Measurements from ENCODE around the gene RNF166.

The RNF166 gene

DNA sequence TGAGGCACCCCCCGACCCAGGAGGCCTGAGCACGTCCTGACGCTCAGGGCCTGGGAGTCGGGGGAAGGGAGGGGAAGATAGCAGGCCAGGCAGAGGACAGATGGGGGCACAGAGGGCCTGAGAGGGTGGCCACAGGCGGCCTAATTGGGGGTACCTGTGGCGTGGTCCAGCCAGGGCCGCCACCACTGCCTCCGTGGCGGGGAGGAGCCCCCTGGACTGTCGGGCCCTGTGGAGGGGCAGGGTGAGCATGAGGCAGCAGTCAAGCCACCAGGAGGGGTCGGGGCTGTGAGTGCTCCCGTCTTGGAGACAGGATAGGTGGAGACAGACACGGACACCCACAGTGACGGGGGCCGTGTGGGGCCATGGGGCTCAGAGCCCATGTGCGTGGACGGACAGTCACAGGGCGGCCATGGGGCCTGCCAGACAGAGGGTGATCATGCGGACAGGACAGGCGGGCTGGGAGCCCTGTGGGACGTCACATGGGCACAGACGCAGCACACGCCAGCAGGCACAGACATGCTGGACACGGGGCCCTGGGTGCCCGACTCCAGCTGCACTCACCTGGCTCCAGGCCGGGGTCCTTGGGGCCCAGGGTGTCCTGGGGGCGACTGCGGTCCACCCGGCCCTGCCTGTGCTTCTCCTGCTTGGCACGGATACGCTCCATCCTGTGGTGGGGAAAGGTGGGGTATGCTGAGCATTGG, 18.8 kb upstream of the RNF166 start:
- DNase-seq (ENCODE audit: low read depth in 1 of 2, low spot score in 1 of 2), result no peak

DNA sequence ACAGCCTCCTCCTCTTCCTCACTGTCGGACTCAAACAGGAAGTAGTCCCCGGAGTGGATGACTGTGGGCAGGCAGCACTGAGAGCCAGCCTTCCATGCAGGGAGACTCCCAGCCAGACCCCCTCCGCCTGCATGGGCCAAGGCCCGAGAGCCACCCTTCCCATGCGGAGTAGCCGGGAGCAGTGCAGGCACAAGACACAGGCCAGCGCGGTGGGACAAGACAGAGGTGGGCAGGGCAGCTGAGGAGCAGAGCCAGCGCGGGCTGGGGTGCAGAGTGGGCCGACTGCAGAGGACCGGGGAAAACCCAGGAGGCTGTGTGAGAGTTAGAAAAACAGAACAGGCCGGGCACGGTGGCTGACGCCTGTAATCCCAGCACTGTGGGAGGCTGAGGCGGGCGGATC, 17.7 kb upstream of the RNF166 start:
- no peak for DNase-seq (ENCODE audit: low read depth in 1 of 2, low spot score in 1 of 2)

DNA sequence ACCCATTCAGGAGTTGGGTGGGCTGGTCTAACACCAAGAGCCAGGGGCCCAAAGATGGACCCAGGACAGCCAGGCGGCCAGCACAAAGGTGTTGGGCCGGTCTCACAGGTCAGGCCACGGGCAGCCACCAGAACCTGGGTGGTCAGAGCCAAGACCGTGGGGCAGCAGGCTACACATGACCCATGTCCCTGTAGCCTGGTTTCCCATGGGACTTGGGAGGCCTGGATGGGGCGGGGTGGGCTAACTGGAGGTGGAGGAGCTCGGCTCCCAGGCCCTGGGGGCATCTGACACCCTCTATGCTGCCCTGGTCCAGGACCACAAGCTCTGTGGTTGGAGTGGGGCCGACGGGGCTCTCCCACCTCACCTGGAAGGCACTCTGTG, 17.3 kb upstream of the RNF166 start:
- no peak for DNase-seq (ENCODE audit: low read depth in 1 of 2, low spot score in 1 of 2)

DNA sequence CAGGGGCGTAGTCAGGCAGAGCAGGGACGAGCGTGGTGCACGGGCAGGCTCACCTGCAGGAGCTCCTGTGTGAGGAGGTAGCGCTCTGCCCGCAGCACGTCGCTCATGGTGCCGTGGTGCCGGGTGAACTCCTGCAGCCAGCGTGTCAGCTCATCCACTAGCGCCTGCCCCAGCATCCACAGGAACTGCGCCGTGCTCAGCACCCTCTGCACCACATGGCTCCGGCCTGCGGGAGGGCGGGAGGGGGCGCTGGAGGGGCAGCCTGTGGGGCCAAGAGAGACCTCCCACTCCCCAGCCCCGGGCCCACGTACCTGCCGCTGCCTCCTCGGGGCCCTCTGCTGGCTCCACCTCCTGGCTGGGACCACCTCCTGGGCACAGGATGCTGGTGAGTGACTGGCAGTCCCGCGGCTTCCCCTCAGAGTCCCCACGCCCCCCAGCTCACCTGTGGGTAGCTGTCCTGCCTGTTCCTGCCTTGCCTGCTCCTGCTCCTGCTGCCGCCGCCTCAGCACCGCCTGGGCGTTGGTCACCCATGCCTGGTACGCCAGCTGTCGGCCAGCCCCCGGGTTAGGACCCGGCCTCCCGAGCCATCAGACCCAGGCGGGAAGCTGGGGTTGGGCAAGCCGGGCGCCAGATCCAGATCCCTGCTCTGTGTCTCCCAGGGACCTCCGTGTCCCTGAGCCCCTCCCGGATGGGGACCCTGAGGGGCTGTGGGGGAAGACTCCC, 16.7 kb upstream of the RNF166 start:
- no peak for DNase-seq (ENCODE audit: low read depth in 1 of 2, low spot score in 1 of 2)

DNA sequence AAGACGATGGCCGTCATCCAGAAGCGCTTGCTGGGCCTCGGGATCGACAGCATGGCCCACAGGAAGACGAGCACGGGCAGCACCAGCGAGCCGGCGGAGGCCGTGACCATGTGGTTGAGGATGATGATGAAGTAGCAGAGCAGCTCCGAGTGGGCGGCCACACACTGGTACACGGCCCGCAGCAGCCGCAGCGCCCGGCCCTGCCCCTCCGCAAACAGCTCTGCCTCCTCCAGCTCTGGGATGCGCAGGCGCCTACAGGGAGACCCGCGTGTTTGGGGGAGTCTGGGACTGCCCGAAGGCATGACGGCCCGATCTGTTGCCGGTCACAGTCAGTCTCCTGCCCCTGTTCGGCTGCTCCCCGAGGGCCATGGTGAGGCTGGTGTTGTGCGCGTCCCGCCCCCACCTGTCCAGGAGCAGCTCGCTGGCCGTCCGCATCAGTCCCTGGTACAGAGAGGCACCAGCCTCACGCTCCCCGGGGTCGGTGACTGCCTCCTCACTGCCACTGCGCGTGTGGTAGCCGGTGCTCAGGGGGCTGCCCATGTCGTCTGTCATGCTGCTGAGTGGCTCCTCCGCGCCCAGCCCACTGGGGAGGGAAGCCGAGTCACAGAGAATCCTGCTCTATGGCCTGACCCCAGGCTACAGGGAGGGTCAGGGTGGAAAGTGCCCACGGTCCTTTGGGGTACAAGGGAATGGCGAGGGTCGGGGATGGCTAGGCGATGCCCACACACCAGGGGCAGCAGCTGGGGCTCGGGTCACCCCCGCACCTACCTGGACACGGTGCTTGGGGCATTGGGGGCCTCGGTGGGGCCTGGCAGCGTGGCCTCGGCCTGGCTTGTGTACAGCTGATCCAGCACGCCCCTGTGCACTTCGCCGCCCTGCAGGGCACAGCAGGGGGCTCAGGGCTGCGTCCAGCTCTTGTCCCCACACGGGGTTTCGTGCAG, 15.9 kb upstream of the RNF166 start:
- DNase-seq (ENCODE audit: low read depth in 1 of 2, low spot score in 1 of 2), result no peak

DNA sequence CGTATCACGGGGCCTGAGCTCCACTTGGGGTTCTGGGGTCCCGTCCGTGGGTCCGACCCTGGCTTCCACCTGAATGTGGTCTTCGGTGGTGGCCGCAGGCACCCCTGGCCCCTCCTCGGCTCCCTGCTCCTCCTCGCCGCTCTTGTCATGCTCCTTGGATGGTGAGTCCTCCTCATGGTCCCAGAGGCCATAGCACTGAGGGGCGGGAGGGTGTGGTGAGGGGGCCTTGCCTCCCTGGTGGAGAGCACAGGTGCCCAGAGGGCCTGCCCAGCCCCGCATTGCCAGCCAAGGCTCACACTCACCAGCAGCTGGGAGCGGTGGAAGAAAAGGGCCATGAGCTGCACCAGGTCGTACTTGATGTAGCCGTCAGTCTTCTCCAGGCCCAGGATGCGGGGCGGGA, 15.0 kb upstream of the RNF166 start:
- DNase-seq (ENCODE audit: low read depth in 1 of 2, low spot score in 1 of 2), result no peak

DNA sequence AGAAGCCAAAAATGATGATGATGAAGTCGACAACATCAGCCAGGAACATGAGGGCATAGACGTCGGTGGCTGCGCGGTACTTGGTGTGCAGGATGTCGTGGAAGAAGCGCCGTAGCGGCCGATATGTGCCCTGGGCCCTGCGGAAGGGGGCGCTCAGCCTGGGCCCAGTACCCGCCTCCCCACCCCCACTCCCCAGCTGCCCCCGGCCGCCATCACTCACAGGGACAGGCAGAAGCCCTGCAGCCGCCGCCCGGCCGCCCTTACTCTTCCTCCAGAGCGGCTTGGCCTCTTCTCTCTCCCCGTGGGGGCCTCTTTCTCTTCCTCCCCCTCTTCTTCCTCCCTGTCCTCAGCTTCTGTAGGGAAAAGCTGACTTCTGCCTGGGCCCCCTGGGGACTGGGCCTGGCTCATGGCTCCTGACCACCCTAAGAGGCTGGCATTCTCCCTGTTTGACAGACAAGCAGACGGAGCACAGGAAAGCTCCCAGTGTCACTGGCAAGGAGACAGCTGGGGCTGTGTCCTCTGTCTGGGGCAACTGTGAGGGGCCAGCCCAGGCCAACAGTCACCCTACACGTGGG, 14.3 kb upstream of the RNF166 start:
- no peak for DNase-seq (ENCODE audit: low read depth in 1 of 2, low spot score in 1 of 2)

DNA sequence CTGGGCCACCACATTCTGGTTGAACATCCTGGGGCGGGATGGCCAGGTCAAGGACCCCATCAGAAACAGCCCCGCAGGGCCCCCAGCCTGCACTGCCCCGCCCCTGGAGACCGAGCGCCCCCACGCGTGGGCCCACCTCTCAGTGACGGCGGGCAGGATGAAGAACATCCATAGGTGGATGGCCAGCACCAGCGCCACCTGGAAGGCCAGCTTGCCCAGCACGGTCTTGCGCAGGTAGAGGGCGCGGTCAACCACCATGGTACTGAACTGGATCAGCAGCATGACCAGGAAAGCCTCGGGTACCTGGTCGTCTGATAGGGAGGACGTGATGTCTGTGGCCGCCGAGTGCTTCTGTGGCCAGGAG, 13.7 kb upstream of the RNF166 start:
- no peak for DNase-seq (ENCODE audit: low read depth in 1 of 2, low spot score in 1 of 2)

DNA sequence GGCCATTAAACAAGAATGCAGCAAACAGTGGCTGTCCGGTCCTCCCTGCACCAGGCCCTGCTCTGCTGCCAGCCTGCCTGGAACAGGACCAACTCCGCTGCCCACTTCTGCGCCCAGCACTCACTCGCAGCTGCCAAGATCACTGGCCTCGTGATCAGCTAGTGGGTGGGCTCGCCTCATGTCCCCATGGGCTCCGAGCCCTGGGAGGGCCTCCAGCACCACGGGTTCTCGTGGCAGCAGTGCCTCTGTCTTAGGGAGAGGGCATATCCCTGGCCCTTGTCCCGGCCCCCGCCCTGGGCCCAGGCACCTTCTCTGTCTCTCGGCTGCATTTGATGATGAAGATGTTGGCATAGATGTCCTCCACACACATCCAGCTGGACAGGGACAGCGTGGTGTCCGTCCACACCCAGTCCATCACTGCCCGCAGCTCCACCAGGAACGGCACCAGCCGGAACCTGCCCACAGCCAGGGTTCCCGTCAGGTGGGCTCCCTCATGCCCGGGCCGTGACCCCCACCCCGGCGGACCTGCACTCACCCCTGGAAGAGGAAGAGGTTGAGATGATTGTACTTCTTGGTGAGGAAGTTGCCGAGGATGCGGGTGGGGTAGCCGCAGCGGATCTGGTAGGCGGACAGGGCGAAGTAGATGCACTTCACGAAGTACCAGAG, 13.2 kb upstream of the RNF166 start:
- DNase-seq (ENCODE audit: low read depth in 1 of 2, low spot score in 1 of 2), result no peak

DNA sequence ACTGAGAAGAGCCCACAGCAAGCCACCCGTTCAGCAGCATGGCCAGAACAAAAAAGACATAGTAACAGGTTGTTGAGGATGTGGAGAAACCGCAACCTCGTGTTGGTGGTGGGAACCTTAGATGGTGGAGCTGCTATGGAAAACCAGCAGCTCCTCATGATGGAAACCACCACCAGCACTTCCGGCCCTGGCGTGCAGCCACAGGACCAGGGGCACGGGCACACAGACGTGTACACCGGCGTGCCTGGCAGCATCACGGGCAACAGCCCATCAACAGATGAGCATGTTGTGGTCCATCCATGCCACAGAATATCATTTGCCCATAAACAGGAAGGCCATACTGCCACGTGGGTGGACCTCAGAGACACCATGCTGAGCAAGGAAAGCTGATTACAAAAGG, 12.0 kb upstream of the RNF166 start:
- DNase-seq (ENCODE audit: low read depth in 1 of 2, low spot score in 1 of 2), result no peak

DNA sequence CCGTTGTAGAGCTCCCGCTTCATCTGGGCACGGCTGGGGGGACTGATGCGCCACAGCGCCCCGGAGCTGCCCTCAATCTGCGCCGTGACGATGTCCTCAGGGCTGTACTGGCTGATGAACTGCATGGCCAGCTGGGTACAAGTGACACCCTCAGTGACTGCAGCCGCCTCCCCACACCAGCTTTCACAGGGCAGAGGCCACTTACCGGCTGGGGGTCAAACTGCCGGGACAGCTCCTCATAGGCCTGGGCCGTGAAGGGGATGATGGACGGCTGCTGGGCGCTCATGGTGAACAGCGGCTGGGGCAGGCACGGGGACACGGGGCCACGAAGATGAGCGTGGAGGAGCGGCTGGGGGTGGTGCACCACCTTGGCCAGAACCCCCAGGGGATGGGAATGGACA, 10.4 kb upstream of the RNF166 start:
- DNase-seq (ENCODE audit: low read depth in 1 of 2, low spot score in 1 of 2), result no peak

DNA sequence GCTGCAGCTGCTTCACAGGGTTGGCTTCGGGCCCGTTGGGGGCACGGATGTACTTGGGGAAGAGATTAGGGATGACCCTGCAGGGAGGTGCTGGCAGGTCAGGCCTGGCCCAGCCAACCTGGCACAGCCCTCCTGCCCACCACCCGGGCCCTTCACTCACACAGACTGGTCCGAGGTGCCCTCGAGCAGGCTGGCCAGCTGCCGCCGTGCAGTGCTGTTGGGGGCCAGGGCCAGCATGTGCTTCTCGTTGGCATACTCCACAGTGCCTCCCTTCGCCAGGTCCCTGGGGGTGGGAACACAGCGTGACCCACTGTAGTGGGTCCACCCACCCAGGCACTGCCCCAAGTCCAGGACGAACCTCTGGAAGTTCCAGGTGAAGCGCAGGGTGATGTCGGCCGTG, 10.0 kb upstream of the RNF166 start:
- no peak for DNase-seq (ENCODE audit: low read depth in 1 of 2, low spot score in 1 of 2)

DNA sequence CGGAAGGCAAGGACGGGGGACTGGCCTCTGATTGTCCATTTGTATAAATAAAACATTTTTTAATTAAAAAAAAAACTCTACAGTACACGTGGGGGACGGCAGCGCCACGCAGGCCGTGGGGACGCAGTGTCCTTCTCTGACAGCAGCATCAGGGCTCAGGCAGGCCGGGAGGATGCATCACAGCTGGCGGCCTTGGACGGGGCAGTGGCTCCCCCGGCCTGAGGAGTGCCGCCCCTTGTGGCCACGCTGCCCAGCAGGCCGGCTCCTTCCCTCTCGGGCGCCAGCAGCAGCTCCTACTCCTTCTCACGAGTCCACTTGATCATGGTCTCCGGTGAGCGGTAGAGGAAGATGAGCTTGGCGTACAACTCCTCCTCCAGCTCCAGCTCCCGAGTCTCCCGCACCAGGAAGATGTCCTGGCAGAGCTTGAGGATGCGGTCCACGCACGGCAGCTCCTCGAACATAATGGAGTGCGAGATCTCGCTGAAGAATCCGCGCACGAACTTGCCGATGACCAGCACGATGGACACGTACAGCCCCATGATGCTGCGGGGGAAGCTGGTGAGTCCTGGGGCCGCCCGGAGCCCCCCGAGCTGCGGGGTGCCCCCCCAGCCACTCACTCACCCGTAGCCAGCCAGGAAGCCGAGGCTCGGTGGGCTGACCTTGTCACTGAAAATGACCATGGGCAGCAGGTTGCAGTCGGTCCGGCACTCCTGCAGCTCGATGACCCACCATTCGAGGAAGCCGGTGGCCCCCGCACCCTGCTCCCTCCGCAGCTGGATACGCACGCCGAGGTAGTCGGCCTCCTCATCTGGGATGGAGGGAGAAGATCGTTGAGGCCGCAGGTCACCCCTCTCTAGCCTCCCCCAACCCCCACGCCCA, 9.3 kb upstream of the RNF166 start:
- DNase-seq (ENCODE audit: low read depth in 1 of 2, low spot score in 1 of 2), result no peak

DNA sequence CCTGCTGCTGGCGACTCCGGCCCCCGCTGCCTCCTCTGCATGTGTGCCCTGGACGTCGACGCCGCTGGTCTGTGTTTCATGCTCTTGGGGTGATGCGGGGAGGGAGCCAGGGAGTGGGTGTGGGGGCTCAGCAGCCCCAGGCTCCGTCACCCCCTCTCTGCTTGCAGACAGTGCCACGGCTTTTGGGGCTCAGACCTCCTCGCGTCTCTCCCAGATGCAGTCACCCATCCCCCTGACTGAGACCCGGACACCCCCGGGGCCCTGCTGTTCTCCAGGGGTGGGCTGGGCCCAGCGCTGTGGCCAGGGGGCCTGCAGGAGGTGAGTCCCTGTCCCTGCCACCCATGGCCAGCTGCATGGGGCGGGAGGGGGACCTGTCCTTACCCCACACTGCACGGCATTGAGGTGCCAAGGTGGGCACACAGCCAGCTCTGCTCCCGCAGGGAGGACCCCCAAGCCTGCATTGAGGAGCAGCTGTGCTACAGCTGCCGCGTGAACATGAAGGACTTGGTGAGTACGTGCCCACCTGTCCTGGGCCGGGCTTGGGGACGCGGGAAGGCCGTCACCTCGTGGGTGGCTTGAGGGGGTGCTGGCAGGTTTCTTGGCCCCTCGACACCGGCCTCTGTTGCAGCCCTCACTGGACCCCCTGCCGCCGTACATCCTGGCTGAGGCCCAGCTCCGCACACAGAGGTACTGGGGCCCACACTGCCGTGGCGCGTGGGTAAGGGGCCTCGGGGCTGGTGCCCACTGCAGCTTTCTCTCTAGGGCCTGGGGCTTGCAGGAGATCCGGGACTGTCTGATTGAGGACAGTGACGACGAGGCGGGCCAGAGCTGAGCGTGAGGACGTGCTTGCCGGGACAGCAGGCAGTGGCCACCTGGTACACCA, 8.5 kb upstream of the RNF166 start:
- DNase-seq (ENCODE audit: low read depth in 1 of 2, low spot score in 1 of 2), result no peak

DNA sequence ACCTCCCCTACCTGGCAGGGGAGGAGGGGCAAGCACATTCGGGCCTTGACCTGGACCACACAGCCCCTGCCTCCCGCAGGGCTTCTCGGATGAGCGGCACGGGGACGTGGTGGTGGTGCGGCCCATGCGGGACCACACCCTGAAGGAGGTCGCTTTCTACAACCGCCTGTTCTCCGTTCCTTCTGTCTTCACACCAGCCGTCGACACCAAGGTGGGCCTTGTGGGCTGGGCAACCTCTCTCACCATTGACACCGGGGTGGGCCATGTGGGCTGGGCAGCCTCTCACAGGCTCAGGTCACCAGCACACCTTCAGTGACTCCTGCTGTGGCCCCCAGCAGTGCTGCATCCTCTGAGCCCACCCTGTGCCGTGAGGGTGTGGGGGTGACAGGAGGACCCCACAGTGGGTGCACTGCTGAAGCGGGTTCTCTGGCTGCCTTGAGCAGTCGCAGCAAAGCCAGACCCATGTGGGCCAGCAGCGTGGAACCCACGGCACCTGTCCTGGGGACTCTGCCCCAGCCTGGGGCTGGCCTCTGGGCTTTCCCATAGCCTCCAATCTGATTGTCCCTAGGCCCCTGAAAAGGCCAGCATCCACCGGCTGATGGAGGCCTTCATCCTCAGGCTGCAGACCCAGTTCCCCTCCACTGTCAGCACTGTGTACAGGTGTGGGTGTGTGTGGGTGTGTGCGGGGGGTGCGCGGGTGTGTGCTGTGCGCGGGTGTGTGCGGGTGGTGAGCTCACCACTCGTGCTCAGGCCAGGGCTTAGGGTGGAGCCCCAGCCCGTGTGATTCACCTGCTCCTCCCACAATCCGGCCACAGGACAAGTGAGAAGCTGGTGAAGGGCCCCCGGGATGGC, 7.6 kb upstream of the RNF166 start:
- no peak for DNase-seq (ENCODE audit: low read depth in 1 of 2, low spot score in 1 of 2)

DNA sequence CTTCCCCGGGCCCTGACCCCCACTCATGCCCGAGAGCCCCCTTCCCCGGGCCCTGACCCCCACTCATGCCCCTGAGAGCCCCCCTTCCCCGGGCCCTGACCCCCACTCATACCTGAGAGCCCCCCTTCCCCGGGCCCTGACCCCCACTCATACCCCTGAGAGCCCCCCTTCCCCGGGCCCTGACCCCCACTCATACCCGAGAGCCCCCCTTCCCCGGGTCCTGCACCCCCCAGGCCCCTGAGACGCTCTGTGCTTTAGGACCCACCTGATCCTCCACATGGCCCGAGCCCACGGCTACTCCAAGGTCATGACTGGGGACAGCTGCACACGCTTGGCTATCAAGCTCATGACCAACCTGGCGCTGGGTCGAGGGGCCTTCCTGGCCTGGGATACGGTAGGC, 6.8 kb upstream of the RNF166 start:
- no peak for DNase-seq (ENCODE audit: low read depth in 1 of 2, low spot score in 1 of 2)

DNA sequence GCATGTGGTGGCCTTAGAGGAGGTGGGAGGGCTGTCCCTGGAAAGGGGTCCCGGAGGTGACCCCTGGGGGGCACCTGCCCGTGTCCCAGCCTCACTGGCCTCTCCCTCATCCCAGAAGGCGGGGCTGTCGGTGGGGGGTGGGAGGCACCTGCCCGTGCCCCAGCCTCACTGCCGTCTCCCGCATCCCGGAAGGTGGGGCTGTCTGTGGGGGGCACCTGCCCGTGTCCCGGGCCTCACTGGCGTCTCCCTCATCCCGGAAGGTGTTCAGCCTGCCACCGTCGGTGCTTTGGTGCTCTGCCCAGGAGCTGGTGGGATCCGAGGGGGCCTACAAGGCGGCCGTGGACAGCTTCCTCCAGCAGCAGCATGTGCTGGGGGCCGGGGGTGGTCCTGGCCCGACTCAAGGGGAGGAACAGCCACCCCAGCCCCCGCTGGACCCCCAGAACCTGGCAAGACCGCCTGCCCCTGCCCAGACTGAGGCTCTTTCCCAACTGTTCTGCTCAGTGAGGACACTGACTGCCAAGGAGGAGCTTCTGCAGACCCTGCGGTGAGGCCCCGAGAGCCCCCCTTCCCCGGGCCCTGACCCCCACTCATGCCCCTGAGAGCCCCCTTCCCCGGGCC, 6.3 kb upstream of the RNF166 start:
- DNase-seq (ENCODE audit: low read depth in 1 of 2, low spot score in 1 of 2), result no peak

All from activated T-helper 1 cell treated with anti-CD3 and anti-CD28 coated beads, Interleukin-2, amount 50 U/mL, for 16 hours (primary cell).